GM19238 (cell line): ENCODE data around the gene PTGER4.
"Not testable (repeated sequence)": the region's sequence is repeated elsewhere in the genome, so short reads cannot be mapped to it uniquely, and the experiment has no call there.

Experiments
- DNase-seq: peaks from one replicate; pipeline ENCODE4 v3.0.0; 2011; ENCODE audit warnings: low spot score; ENCODE audit not compliant: insufficient read length

The PTGER4 gene

GRCh38 chr5:40679913-40680681, at the start of gene PTGER4:
TSS of gene PTGER4 (plus strand) at chr5:40679915. CDS start at chr5:40680994, 1,079 bp downstream.
- DNase-seq = no peak

GRCh38 chr5:40630126-40630525, 49.6 kb upstream of the PTGER4 start:
- DNase-seq = no peak

GRCh38 chr5:40631236-40631635, 48.5 kb upstream of the PTGER4 start:
- DNase-seq = no peak

DNA sequence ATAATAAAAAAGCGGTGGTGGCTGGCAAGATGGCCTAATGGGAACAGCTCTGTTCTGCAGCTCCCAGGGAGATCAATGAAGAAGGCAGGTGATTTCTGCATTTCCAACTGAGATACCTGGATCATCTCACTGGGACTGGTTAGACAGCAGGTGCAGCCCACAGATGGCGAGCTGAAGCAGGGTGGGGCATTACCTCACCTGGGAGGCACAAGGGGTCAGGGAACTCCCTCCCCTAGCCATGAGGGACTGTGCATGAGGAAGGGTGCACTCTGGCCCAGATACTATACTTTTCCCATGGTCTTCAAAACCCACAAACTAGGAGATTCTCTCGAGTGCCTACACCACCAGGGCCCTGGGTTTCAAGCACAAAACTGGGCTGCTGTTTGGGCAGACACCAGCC, 45.6 kb upstream of the PTGER4 start:
- DNase-seq = no peak

DNA sequence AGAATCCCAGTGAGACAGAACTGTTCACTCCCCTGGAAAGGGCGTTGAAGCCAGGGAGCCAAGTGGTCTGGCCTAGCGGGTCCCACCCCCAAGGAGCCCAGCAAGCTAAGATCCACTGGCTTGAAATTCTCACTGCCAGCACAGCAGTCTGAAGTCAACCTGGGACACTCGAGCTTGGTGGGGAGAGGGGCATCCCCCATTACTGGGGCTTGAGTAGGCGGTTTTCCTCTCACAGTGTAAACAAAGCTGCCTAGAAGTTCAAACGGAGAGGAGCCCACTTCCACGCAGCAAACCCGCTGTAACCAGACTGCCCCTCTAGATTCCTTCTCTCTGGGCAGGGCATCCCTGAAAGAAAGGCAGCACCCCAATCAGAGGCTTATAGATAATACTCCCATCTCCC, 45.1 kb upstream of the PTGER4 start:
- no peak for DNase-seq

GRCh38 chr5:40639531-40639930, 40.2 kb upstream of the PTGER4 start:
- DNase-seq = not testable (repeated sequence)

GRCh38 chr5:40646266-40646665, 33.4 kb upstream of the PTGER4 start:
- DNase-seq = no peak

DNA sequence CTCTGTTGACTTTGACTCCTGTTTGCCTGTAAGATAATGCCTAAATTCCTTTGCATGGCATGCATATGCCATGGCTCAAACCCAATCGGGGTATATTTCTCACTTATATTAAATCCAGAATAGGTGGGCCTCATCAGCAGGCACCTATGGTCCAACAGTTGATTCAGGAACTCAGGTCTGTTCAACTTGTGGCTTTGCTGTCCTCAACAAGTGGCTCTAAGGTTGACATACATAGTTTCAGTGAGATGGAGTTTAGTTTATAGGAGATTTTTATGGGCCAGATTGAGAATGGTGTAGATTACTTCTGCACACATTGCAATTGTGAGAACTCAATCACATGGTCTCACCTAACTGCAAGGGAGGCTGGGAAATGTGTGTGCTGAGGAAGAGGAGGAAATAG, 31.6 kb upstream of the PTGER4 start:
- DNase-seq = no peak

DNA sequence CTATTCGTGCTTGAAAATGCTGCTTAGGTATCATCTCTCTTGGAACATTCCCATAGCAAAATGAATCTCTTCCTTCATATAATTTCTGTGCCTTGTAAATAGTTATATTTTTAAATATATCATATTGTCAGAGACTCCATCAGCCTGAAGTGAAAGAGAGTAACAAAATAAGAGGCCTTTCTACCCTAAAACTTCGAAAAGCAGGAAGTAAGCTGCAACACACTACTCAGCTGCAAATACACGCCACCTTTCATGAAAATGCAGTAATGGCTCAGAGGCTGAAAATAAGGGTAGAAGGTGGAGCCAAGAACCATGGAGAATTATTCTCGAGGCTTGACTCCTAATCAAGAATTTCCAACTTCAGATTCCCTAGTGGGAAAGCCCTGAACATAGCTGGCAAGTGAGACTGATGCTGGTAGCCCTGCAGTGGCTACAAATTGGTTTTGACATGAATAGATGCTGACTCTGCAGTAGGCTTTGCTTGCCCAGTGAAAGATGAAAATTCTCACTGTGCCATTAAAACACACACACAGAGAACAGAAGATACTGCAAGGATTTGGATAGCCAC, 30.2 kb upstream of the PTGER4 start:
- DNase-seq = no peak

DNA sequence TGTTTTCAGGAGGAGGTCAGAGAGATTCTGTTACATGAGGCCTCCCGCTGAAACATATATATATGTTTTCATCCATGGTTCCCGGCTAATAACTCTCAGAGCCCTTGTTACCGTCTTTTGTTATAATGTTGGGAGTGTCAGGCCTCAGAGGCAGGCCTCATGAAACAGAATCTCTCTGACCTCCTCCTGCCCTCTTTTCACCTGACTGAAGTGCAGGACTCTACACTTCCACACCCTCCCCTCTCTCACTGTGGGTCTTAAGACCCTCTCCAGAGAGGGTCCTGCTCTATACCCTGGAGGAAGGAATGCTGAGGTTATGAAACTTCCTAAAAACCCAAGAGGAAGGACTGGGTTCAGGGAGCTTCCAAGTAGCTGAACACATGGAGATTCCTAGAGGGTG, 28.5 kb upstream of the PTGER4 start:
- DNase-seq = no peak

DNA sequence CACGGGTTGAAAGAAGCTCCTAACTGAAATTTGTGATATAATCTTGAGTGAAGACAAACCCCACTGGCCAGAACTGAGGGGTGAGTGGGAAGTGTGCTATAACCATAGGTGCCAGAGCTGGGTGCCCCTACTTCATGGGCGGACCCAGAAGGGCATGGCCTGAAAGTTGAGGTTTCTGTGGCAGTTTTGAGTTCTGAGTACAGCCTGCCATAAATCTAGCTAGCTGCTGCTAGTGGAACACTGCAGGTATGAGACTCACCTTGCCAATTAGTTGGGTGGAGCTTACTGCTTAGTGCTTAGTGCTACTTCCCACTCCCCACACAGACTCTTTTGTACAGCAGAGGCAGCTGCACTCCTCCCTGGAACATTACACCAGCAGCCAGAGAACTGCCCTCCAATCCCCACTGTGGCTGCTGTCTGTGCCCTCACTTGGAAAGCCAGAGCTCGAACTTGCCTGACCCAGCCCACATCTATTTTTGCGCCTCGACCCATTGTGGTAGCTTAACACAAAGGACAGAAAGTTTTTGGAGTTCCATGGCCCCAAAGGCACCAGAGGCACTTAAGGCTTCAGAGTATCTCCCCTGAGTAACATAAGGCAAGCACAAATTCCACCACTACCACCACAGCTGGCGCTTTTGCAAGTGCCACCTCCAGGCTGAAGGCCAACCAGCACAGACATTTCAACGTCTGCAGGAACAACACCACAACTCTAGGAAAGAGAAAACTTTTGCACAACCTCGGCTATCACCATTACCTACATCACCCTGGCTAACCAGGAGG, 27.1 kb upstream of the PTGER4 start:
- DNase-seq = no peak

DNA sequence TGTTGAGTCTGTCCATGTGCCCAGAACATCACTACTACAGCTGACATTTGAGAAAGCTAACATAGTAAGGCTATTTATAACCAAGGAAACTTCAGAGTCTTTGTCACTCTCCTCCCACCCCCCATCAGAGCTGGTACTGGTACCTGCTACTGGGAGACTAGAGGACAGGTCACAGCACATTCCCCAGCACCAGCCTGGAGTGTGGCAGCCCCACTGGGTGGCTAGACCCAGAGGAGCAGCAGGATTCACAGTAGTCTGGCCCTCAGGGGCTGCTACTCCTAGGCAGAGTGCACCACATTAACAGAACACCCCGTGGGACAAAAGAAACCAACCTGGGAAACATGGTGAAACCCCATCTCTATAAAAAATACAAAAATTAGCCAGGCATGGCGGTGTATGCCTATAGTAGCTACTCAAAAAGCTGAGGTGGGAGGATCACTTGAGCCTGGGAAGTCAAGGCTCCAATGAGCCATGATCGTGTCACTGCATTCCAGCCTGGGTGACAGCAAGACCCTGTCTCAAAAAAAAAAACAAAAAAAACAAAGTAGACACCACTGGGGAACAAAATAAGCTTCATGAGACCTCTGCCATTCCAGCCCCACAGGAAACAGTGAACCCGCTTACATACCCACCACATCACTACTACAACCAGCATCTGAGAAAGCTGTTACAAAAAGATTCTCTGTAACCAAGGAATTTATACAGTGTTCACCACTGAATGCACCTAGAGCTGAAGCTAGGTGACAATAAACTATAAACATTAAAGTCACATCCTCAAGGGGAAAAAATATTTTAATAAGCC, 26.3 kb upstream of the PTGER4 start:
- no peak for DNase-seq

DNA sequence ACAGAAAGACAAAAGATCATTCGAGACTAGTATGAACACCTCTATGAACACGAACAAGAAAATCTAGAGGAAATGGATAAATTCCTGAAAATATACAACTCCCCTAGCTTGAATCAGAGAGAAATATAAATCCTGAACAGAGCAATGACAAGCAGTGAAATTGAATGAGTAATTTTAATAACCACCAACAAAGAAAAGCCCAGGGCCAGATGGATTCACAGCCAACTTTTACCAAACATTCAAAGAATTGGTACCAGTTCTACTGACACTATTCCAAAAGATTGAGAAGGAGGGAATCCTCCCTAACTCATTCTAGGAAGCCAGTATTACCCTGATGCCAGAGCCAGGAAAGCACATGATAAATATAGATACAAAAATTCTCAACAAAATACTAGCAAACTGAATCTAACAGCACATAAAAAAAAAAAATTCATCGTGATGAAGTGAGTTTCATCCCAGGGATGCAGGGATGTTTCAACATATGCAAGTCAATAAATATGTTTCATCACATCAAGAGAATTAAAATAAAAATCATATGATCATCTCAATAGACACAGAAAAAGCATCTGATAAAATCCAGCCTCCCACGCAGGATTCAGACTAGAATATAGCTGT, 25.2 kb upstream of the PTGER4 start:
- DNase-seq = no peak

GRCh38 chr5:40655138-40655537, 24.6 kb upstream of the PTGER4 start:
- DNase-seq = no peak

DNA sequence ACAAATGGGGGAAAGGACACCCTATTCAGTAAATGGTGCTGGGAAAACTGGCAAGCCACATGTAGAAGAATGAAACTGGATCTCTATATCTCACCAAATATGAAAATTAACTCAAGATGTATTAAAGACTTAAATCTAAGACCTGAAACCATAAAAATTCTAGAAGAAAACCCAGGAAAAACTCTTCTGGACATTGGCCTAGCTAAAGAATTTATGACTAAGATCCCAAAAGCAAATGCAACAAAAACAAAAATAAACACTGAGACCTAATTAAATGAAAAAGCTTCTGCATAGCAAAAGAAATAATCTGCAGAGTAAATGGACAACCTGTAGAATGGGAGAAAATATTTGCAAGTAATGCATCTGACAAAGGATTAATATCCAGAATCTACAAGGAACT, 23.6 kb upstream of the PTGER4 start:
- not testable (repeated sequence) for DNase-seq

- no peak for DNase-seq
Measured at GRCh38 chr5:40656766-40657165, 22.9 kb upstream of the PTGER4 start.

GRCh38 chr5:40660751-40661150, 19.0 kb upstream of the PTGER4 start:
- DNase-seq = no peak

DNA sequence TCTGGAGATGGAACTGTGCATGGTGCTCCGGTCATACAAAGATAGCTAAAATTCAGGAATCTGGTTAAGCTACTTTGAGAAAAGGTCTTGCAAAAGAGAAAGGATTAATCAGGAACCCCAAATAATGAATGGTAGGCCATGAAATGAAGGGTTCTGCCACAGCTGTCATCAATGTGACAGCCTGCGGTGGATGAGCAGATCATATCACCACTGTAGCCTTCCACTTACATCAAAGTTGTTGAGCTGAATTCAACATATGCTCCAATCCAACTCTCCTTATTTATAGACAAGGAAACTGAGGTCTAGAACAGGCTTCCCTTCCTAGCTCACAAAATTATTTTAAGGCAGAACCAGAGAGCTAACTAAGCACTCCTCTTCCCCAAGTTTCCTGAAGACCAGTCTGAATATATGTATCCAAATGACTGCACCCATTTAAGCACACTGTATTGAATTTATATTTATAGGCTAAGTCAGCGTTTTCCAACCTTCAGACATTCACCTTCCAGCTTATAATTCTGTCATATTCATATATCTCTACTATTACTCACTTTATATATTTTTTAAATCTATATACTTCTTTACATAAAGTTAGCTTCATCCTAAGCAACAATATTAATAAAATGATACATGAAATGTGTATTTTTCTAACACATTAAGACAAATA, 13.9 kb upstream of the PTGER4 start:
- no peak for DNase-seq

DNA sequence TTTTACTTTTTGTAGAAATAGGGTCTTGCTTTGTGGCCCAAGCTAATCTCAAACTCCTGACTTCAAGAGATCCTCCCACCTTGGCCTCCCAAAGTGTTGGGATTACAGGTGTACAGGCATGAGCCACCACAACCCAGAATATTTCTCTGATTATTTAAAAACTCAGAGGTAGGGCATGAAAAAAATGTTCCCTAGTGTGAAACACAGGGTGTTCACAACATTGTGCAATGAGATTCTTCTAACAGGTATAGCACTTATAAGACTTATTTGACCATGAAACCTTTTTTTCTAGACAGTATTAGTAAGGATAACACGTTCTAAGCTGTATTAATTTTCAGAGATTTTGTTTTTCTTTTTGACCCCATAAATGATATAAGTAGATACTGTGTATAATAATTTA, 13.1 kb upstream of the PTGER4 start:
- no peak for DNase-seq

DNA sequence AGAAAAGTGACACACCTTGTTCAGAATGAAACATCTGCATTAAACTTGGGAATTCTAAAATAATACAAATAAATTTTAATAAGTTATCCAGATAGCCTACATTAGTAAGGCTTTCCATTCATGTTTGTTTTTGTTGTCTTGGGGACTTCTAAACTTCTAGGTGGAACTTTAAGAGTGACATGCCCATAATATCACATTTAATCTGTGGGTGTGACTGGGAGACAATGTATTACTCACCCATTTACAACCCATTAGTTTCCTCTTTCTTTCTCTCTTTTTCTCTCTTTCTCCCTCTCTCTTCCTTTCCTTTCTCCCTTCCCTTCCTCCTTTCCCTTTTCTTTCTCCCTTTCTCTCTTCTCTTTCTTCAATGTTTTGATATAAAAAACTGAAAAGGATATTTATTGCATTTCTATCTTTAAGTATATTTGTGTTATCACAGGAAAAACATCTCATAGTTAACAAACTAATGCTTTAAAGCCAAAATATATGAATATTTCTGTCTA, 12.5 kb upstream of the PTGER4 start:
- DNase-seq = no peak
